Skeletal muscle cell (primary cell): ENCODE measurements around the gene S100A7.
"Not testable (repeated sequence)": the region's sequence is repeated elsewhere in the genome, so short reads cannot be mapped to it uniquely, and the experiment has no call there.

Experiments
- DNase-seq: peaks from one replicate; pipeline ENCODE4 v3.0.0-alpha.2; 2010; ENCODE audit warnings: low read depth
- H3K4me3 ChIP-seq: 2 replicates; pipeline ENCODE4 v1.5.1; 2011; ENCODE audit warnings: low read depth, mild to moderate bottlenecking, control low read depth, low read length, moderate library complexity

Gene S100A7

DNA sequence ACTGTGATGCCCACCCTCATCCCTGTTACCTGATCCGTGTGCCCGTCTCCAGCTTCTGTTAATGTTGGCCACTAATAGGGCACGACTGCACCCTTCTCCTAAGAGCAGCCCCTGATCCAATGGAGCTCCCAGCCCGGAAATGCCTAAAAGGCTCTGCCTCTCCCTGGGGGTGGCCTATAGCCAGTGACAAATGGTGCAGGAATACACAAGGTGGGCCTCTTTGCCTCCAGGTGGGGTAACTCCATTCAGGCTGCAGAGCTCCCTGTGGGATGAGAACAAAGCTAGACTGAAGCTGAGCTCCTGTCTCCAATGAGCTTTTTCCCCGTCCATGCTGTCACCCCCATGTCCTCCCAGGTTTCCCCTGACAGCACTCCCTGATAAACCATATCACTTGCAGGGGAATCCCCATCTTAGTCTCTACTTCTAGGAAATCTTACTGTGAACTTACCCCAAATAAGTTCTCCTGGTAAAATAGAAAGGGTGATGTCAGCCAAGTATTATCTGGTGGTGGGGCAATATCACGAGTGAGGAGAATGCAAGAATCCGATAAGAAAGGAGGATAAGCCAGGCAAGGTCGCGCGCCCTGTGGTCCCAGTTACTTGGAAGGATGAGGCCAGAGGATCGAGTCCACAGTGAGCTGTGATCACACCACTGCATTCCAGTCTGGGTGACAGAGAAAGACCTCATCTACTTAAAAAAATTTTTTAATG, 25.6 kb downstream of the S100A7 start:
- H3K4me3 ChIP-seq, result no peak overlapping the region
- no peak for DNase-seq

DNA sequence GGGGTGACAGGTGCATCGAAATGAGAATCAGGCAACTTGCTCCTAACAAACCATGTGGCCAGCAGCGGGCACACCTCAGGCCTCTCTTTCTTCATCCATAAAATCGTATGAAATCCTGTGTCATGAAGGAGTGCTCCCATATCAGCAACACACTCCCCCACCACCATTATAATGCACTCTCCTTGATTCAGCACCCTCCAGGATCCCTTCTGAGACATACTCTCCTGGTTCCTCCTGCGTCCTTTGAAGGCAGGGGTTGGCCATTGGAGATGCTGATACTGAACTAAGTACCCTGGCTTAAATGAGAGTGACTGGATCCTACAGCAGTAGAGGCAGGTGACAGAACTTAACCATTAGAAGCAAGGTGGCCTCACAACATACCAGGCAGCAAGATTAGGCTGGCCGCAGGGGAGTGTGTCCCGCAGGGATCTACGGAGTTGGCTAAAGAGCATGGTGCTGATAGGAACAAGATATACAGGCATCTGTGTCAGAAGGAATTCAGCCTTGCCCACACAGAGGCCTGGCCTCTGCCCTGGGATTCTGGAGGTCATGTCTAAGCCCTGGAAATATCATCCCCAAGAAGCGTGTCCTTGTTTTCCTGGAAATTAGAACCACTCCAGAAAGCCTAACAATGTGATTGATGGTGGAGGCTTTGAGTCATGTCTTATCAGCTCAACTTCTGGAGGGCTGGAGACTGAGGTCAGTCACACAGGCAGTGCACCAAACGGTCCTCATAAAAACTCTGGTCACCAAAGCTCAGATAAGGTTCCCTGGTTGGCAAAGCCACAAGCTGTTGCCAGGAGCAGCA, 27.4 kb downstream of the S100A7 start:
- no peak for DNase-seq

DNA sequence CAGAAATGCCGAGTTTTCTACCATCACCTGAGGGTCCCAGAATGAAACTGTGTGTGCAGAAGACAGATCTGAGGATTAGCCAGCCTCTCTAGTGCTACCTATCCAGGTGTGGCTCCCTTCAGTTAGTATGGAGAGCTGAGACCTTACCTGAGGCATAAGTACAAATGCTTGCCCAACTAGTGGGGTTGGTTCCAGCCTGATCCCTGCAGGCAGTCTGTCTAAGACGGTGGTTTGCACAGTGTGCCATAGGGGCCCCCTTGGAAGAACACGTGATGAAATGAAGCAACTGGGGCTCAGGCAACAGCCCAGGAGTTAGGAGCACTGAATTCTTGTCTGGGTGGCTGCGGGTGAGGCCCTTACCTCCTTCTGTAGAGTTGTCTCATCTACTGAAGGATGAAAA, 28.5 kb downstream of the S100A7 start:
- no peak for DNase-seq

More for the DNA sequence above, 27.4 kb downstream of the S100A7 start:
- no peak overlapping the region for H3K4me3 ChIP-seq

DNA sequence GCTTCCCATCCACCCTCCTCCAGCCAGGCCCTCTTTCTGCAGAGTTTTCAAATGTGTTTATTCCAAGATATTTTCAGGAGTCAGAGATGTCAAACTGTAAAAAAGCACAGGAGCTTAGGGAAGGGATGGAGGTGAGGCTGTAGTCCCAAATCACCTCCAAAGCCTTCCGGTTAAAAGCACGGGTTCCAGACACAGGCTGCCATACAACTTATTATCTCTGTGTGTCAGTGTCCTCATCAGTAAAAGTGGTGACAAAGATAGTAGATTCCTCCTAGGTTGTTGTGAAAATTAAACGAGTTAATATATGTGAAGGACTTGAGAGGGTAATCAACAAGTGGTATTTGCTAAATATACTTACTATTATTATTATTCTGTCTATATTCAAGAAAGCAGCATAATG, 29.0 kb downstream of the S100A7 start:
- no peak for DNase-seq
- no peak overlapping the region for H3K4me3 ChIP-seq

More for the DNA sequence above, 28.5 kb downstream of the S100A7 start:
- H3K4me3 ChIP-seq, result no peak overlapping the region

DNA sequence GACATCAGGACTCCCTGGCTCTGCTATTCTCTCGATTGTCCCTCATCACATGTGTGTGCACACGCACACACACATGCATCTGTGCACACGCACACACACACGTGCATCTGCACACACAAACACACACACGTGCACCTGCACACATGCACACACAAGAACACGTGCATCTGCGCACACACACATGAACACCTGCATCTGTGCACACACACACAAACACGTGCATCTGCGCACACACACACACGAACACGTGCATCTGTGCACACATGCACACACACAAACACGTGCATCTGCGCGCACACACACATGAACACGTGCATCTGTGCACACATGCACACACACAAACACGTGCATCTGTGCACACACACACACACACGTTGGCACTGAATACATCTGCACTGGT, 29.4 kb downstream of the S100A7 start:
- no peak overlapping the region for H3K4me3 ChIP-seq
- no peak for DNase-seq

DNA sequence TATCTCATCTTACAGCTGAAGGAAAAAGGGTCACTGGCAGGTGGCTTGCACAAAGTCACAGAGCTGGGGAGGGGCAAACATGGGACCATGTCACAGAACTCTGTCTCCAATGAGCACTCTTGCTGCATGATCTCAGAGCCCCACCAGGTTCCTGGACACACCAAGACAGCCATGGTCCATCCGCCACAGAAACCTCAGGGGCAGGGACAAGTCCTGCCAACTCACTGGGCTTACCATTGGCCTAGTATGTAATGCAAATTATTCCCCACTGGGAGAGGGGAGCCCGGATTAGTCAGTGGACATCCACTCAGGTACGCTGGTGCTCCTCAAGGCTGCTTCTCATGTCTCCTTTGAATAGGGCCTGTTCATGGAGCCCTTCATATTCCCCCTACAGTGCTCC, 29.9 kb downstream of the S100A7 start:
- H3K4me3 ChIP-seq, result no peak overlapping the region
- no peak for DNase-seq

DNA sequence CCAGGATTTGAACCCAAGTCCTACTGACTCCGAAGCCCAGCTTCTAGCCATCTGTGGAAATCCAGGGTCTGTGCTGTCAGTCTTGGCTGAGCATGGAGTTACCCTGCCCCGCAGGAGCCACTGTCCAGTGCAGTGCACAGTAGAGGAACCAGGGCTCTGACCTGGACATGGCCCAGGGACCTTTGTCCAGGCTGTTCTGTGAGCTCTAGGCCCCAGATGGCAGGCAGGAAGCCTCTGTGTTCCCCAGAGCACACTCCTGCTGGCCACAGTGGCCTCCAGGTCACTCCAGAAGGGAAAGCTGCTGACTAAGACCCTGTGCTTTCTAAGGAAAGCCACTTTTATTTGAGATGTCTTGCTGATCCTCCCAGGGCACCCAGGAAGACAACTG, 30.3 kb downstream of the S100A7 start:
- no peak overlapping the region for H3K4me3 ChIP-seq
- DNase-seq, result no peak

DNA sequence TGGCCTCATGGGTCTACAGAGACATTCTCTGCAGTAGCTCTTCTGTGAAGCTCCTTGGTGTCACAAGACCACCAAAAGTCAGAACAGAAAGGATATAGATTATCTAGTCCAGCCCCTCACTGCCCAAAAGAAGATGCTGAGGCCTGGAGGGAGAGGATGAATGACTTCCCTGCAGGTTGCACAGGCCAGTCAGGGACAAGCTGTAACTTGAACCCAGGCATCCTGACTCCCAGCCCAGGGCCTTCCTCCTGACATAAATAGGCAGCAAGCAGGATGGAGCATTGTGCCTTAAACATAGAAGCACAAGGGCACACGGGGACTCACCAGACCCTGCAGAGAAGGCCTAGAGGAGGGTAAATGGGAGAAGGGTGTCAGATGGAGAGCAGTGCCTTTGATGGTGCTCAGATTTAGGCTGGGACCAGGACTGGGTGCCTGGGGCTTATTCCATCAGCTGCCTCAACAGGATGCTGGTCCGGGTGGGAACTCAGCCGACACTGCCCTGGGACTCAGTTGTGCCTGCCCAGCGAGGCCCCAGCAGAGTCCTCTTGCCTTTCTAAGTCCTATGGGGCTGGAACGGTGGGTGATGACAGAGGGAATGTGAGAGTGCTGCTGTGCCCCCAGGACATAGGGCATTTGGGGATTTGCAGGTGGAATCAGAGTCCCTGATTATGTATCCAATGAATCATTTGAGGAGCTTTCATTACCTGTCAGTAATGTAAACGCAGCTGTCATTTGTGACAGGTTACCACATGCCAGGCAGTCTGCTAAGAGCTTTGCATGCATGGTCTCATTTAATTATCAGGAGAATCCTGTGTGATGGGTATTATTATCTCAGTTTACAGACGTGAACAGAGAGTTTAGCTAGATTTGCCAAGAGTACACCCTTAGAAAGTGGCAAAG, 30.9 kb downstream of the S100A7 start:
- H3K4me3 ChIP-seq, result no peak overlapping the region
- DNase-seq, result no peak

DNA sequence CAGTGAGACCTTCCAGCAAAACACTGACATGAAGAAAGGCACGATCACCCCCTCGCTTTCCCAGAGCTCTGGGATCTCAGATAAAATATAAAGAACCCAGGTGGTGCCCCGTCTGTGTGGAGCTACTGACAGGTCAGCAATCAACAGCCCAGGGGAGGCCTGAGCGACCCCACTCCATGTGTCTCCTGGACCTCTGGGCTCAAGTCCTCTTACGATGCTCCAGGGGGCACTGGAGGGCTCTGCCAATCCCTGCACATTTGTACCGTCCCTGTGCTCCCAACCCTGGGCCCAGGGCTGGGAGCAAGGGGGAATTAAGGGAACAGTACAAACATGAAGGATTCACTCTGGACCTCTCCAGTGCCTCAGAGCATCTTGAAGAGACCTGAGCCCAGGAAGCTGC, 31.7 kb downstream of the S100A7 start:
- no peak for DNase-seq
- no peak overlapping the region for H3K4me3 ChIP-seq

DNA sequence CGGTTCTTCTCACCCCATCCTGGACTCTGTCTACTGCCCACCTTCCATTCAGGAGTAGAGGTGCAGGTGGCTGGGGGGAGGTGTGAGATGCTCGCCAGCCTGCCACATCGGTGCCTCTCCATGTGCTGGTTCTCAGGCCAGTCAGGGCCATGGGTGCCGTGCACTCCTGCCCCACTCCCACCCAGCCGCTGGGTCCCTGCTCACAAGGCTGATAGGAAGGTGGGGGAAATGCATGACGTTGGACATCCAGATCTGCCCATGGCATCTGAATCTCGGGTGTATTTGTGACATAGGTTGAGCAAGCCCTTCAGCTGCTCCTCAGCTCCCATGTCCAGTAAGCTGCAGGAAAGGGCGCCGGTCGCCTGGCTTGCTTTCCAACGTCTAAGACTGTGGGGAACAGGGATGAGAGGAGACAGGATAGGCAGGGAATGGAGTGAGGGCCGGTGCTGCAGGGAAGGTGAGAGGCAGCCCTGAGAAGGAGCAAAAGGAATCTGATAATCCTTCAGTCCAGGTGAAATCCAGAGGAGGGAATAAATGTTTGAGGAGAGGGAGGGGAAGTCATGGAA, 32.3 kb downstream of the S100A7 start:
- H3K4me3 ChIP-seq, result no peak overlapping the region
- DNase-seq, result no peak

DNA sequence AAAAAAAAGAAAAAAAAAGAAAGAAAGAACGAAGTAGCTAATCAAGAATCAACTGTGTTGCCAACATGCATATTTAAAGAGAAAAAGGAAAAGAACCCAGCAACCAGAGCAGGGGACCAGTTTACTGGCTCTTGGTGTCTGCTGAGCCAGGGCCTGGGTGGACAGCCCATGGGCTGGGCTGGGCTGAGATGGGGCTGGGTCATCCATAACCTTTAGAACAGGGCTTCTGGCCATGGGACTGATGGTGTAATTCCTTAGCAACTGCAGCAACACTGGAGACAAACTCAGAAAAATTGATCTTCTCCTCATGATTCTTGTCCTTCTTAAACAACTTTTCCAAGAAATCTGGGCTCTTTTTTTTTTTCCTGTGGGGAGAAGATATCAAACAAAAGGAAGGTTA, 33.6 kb downstream of the S100A7 start:
- no peak overlapping the region for H3K4me3 ChIP-seq
- DNase-seq, result no peak

DNA sequence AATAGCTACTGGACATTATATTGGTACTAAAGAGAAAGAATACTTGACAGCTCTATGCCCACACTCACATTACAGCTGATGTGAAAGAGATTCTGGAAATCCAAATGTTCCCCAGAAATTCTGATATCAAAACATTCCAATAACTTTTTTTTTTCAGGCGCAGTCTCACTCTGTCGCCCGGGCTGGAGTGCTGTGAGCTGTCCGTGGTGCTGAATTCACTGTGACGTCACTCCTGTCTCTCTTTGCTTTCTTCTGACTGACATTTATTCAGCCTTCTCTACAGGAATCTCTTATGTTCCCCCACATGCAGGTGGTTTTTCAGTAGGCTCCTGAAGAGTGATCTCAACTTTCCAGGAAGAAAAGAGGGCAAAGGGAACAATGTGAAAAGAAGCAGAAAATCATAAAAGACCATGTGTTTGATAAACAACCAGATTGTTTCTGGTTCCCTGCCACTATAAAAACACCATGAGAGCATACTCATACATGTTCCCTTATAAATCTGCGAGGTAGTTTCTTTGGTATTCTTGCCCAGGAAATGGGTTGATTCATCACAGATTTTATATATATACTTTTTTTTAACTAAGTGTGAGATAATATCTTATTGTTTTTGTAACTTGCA, 37.9 kb downstream of the S100A7 start:
- DNase-seq, result peak; percentile 1
- H3K4me3 ChIP-seq, result no peak overlapping the region

DNA sequence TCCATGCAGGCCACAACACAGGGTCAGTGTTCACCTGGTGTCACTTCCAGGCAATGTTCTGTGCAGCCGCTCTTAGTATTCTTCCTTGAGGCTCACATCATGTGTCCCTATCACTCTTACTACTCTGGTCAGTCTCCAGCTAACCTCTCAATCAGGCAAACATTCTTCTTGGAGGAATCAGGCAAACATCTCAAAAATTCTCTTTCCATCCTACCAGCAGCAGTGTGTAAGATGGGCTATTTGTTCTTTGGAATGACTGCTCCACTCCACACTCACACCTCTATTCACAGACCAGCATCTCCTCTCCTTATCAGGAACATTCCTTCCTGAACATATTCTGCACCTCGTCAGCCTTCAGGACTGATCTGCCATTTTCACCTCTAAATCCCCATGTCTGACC, 40.1 kb downstream of the S100A7 start:
- DNase-seq, result no peak
- H3K4me3 ChIP-seq, result no peak overlapping the region

DNA sequence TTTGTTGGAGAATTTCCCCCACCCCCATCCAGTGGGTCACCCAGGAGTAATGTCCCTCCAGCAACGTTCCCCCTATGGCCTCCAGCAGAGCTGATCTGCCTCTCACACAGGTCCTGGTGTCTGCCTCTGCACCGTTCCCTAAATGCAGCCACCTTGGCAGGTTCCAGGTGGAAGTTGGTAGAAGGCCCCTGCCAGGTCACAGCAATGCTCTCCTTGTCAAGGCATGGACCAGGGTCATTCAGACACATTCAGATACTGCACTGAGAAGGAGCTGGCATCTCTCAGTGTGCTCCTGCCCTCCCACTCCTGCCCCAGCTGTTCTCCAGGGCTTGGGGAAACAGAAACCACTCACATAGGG, 41.0 kb downstream of the S100A7 start:
- not testable (repeated sequence) for H3K4me3 ChIP-seq, DNase-seq

DNA sequence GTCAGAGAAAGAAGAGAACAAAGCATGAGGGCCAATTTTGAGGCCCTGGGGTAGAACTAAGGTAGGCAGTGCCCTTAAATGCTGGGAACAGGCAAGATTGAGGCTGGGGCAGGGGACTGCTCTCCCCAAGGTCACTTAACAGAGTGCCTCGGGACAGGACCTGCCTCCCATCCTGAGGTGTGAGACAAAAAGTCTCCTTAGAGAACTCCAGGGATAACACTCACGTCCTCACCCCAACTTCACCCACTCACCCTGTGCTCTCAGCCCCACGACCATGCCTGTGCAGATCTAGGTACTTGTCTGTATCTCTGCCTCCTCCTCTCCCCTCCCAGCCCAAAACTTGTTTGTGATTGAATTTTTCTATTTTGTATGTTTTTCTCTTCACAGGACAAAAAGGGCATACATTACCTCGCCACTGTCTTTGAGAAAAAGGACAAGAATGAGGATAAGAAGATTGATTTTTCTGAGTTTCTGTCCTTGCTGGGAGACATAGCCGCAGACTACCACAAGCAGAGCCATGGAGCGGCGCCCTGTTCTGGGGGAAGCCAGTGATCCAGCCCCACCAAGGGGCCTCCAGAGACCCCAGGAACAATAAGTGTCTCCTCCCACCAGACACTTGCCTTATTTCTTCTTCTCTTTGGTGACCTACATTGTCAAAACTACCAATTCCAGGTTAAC, 41.6 kb downstream of the S100A7 start:
- not testable (repeated sequence) for H3K4me3 ChIP-seq, DNase-seq

DNA sequence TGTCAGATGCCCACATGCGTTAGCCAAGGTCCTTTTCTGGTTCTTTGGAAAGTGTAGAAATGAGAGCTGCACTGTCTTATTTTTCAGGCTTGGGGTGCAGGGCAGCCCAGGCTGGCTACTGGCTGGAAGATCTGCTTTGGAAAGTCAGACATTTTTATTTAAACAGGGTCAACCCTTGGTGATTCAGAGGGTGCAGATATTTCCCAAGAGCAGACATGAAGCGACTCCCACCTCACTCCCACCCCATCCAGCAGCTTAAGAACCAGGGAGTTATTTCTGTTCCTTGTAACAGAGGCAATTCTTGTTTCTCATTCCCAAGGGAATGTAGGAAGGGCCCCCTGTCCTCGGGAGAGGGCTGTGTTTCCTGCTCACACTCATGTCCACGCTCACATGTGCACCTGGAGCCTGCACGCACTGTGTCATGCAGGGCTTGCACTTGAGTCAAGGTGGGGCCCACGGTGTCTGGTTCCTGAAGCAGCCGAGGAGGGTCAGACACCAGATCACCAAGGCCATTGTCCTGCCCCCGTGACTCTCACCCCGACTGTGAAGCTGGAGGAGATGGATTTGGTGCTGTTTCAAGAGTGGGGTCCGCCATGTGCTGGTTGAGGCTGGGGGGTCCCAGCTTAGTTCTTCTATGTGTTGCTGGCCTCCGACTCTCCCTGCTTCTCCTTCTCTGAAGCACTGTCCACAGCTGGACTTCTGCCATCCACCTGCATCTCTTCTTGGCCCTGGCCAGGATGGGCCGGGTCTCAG, 43.1 kb downstream of the S100A7 start:
- DNase-seq, result no peak
- no peak overlapping the region for H3K4me3 ChIP-seq

DNA sequence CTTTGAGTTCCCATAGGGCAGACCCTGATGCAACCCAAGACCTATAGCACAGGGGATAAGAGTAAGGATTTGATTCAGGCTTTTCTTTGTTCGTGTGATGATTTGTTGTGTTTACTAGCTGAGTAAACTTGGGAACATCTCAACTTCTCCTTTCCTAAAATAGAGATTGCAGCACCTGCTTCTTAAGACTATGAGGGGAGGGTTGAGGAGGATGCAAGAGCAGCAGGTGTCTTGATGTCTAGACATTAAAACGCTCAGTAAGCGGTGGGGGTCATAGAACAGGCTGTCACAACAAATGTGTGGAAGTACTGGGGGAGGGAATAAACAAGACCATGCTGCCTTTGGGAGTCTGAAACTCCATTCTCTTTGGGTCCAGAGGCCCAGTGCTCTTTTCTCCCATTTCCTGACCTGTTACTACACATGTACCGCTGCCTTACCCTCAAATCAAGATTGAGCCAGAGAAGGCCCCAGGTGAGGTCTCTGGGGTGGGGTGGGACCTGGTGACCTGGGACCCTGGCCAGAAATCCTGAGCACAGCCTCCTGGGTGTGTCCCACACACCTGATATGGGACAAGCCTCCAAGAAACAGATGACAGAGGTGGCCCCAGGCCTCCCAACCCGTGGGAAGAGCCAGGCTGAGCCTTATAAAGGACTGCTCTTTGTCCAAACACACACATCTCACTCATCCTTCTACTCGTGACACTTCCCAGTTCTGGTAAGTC, 44.4 kb downstream of the S100A7 start, which contains the start of gene S100A7A:
Gene S100A7A (plus strand): TSS at position 671 of the 721 bp plus-strand sequence. CDS start 1,563 bp downstream, outside the sequence.
- DNase-seq, result no peak

More for the DNA sequence above, 44.4 kb downstream of the S100A7 start, which contains the start of gene S100A7A:
- H3K4me3 ChIP-seq, result no peak within 1 kb of the TSS
